OCI-LY7 (cell line): ENCODE data around the gene PLEKHA6.

Experiments used
- EZH2phosphoT487 ChIP-seq: fragments of 200-600 bp; sonication (generic); IDR thresholded peaks from 2 replicates; pipeline ENCODE4 v1.6.1; 2018; ENCODE audit warnings: low read depth, borderline replicate concordance, mild to moderate bottlenecking, mixed run types, antibody characterized with exemption, low read length, moderate library complexity, mixed read lengths
- TF ChIP-seq, protein P1 (sequence below): fragments of 200-600 bp; sonication (generic); conservative IDR thresholded peaks from 2 replicates; pipeline ENCODE4 v1.5.1; 2014; ENCODE audit warnings: mild to moderate bottlenecking, antibody characterized with exemption, low read length, moderate library complexity, mixed read lengths

DNA sequence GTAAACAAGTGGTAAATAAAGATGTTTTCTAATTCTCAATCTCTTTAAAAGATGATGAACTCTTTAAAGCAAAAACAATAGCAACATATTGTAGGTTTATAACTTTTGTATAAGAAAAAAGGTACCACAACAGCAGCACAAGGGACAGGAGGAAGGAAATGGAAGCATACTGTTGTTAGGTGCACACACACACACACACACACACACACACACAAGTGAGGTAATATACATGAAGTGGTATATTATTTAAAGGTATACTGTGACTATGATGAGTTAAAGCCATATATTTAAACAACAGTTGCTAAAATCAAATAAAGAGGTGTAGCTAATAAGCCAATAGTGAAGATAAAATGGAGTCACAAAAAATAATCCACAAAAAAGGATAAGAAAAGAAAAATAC is 31.9 kb upstream of the PLEKHA6 start:
- TF ChIP-seq, protein P1, sequence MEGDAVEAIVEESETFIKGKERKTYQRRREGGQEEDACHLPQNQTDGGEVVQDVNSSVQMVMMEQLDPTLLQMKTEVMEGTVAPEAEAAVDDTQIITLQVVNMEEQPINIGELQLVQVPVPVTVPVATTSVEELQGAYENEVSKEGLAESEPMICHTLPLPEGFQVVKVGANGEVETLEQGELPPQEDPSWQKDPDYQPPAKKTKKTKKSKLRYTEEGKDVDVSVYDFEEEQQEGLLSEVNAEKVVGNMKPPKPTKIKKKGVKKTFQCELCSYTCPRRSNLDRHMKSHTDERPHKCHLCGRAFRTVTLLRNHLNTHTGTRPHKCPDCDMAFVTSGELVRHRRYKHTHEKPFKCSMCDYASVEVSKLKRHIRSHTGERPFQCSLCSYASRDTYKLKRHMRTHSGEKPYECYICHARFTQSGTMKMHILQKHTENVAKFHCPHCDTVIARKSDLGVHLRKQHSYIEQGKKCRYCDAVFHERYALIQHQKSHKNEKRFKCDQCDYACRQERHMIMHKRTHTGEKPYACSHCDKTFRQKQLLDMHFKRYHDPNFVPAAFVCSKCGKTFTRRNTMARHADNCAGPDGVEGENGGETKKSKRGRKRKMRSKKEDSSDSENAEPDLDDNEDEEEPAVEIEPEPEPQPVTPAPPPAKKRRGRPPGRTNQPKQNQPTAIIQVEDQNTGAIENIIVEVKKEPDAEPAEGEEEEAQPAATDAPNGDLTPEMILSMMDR: no peak
- no peak for TF ChIP-seq EZH2phosphoT487
